Tibial nerve (tissue), 4 donors: Measurements from ENCODE around the gene CASP7. TPM values are rescaled to one million over a fixed set of nuclear protein-coding genes. Genes with fewer than 3 reads are reported as not detected.
"Not testable (repeated sequence)": the region's sequence is repeated elsewhere in the genome, so short reads cannot be mapped to it uniquely, and the experiment has no call there.

ENCODE experiments used
- DNase-seq, 2 donors: peaks; one replicate each; pipeline ENCODE4 v3.0.0-alpha.2; 2019; ENCODE audit warnings: low spot score in 2 of 2
- H3K27ac ChIP-seq, 4 donors: fragments of 200-600 bp; sonication (generic) in 3 of 4; one replicate each; pipeline ENCODE4 v1.5.1; 2017 to 2019; ENCODE audit warnings: mild to moderate bottlenecking in 1 of 4
- H3K27me3 ChIP-seq, 2 donors: fragments of 200-600 bp; sonication (generic) in 1 of 2; one replicate each; pipeline versions ENCODE4 v1.5.1 to v1.6.0; 2017 to 2019
- H3K36me3 ChIP-seq, 3 donors: fragments of 200-600 bp; sonication (generic); one replicate each; pipeline ENCODE4 v1.5.1; 2018 to 2019
- H3K4me1 ChIP-seq, 4 donors: fragments of 200-600 bp; sonication (generic) in 3 of 4; one replicate each; pipeline ENCODE4 v1.5.1; 2017 to 2019
- H3K4me3 ChIP-seq, 4 donors: fragments of 200-600 bp; sonication (generic) in 3 of 4; one replicate each; pipeline ENCODE4 v1.5.1; 2017 to 2019; ENCODE audit warnings: mild to moderate bottlenecking in 1 of 4, moderate library complexity in 1 of 4
- H3K9me3 ChIP-seq, 4 donors: fragments of 200-600 bp; sonication (generic) in 3 of 4; one replicate each; pipeline ENCODE4 v1.5.1; 2017 to 2019
- EP300 ChIP-seq, 2 donors: sonication (generic); formaldehyde crosslinking; IDR thresholded peaks; one replicate each; pipeline ENCODE4 v1.6.1; 2017; ENCODE audit warnings: antibody characterized with exemption in 2 of 2, mild to moderate bottlenecking in 1 of 2
- POLR2A ChIP-seq, 2 donors: fragments of 450-650 bp; IDR thresholded peaks; one replicate each; pipeline ENCODE4 v1.6.1; 2017; ENCODE audit warnings: antibody characterized with exemption in 2 of 2, mild to moderate bottlenecking in 2 of 2, moderate library complexity in 2 of 2
- WGBS, 2 donors: methylation state at CpG; one replicate each; pipeline ENCODE4 v1.1.5; 2018; 5-methylcytosine and 5-hydroxymethylcytosine counted together
- total RNA-seq, 4 donors: library from RNA; depleted of rRNA; stranded (reverse); fragments of >200 nt; gene quantifications; one replicate each; pipeline ENCODE4 v1.1.0, GENCODE V29; 2016
- TF ChIP-seq, protein P1 (sequence below), 5 experiments: fragments of 200-600 bp in 3 of 5; fragments of 450-650 bp in 2 of 5; sonication (generic) in 3 of 5; IDR thresholded peaks; one replicate each; pipeline ENCODE4 v1.5.1; 2016 to 2019; ENCODE audit warnings: antibody characterized with exemption in 5 of 5, mild to moderate bottlenecking in 3 of 5, moderate library complexity in 2 of 5

The CASP7 gene
- total RNA-seq, 4 donors from 2014 or later: 12.9 to 18.4 (median 16.8) TPM

DNA sequence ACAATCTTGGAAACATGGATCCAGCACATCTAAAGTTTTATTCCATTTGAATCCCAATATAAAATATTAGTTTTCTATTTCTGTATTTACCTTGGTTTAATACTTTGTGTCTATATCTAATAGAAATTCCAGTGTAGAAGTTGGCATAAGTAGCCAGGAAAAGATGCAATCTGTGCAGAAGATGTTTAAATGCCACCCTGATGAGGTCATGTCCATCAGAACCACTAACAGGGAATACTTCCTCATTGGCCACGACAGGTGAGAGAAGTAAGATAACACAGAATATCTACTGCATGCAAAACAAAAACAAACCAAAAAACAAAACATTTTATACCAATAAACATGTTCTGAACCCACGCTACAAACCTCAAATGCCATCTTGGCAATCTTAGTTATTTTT is 87.5 kb downstream of the CASP7 start:
- no peak overlapping the region for H3K4me3 ChIP-seq
- H3K4me1 ChIP-seq: no peaks in the 10 kb centered on the region
- peaks cover 0 to 6% of the 10 kb centered on the region in 2 donors for H3K27me3 ChIP-seq
- peaks cover 0 to 7% (median 0%) of the 10 kb centered on the region in 4 donors for H3K9me3 ChIP-seq
- no peak for DNase-seq
- TF ChIP-seq, protein P1, sequence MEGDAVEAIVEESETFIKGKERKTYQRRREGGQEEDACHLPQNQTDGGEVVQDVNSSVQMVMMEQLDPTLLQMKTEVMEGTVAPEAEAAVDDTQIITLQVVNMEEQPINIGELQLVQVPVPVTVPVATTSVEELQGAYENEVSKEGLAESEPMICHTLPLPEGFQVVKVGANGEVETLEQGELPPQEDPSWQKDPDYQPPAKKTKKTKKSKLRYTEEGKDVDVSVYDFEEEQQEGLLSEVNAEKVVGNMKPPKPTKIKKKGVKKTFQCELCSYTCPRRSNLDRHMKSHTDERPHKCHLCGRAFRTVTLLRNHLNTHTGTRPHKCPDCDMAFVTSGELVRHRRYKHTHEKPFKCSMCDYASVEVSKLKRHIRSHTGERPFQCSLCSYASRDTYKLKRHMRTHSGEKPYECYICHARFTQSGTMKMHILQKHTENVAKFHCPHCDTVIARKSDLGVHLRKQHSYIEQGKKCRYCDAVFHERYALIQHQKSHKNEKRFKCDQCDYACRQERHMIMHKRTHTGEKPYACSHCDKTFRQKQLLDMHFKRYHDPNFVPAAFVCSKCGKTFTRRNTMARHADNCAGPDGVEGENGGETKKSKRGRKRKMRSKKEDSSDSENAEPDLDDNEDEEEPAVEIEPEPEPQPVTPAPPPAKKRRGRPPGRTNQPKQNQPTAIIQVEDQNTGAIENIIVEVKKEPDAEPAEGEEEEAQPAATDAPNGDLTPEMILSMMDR (IDR thresholded peaks at IDR 0.05): no peak
- no peaks in the 10 kb centered on the region for H3K36me3 ChIP-seq
- 77 to 79% methylated on average over 2 of the region's 2 CpGs for WGBS, 2 donors
- no peak overlapping the region for H3K27ac ChIP-seq

DNA sequence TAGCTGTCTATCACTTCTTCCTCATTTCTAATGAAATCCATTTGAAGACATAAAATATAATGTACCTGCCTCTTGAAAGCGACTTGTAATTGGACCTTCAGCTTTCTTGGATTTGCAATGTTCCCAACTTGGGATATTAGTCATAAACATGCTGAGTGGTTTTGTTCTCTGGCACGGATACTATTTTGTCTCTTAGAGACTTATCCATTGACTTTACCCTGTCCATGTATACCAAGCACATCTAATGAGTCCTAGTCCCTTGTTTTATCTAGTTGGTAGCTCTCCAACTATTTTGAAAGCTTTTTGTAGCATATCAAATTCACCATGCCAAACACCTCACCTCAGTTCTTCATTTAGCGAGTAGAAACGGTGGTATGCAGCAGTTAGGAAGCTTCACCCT is 90.6 kb downstream of the CASP7 start:
- H3K36me3 ChIP-seq: no peaks in the 10 kb centered on the region
- WGBS, 2 donors: 85 to 89% methylated on average over 4 of the region's 4 CpGs
- no peak for DNase-seq
- H3K9me3 ChIP-seq: no peaks in the 10 kb centered on the region
- no peaks in the 10 kb centered on the region for H3K4me1 ChIP-seq
- TF ChIP-seq EP300 (IDR thresholded peaks at IDR 0.05) (no peak), POLR2A (IDR thresholded peaks at IDR 0.05) (no peak)
- TF ChIP-seq, protein P1 (IDR thresholded peaks at IDR 0.05): no peak
- peaks cover 0 to 6% of the 10 kb centered on the region in 2 donors for H3K27me3 ChIP-seq
- H3K27ac ChIP-seq: no peak overlapping the region
- no peak overlapping the region for H3K4me3 ChIP-seq

DNA sequence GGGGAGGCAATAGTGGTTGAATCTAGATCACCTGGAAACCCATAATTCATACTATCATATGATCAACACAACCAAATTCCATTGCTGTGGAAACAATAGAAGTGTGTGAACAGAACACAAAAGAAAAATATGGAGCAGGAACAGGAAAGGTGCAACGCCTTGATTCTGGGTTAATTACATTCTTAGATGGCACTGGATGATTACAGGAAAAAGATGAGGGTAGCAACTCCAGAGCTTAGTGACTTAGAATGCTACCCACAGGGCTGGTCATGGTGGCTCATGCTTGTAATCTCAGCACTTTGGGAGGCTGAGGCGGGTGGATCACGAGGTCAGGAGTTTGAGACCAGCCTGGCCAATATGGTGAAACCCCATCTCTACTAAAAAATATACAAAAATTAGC is 91.4 kb downstream of the CASP7 start:
- not testable (repeated sequence) for H3K4me3 ChIP-seq, DNase-seq, H3K27ac ChIP-seq, H3K4me1 ChIP-seq, H3K27me3 ChIP-seq, H3K9me3 ChIP-seq, H3K36me3 ChIP-seq
- WGBS, 2 donors: 93 to 98% methylated on average over 3 of the region's 3 CpGs

DNA sequence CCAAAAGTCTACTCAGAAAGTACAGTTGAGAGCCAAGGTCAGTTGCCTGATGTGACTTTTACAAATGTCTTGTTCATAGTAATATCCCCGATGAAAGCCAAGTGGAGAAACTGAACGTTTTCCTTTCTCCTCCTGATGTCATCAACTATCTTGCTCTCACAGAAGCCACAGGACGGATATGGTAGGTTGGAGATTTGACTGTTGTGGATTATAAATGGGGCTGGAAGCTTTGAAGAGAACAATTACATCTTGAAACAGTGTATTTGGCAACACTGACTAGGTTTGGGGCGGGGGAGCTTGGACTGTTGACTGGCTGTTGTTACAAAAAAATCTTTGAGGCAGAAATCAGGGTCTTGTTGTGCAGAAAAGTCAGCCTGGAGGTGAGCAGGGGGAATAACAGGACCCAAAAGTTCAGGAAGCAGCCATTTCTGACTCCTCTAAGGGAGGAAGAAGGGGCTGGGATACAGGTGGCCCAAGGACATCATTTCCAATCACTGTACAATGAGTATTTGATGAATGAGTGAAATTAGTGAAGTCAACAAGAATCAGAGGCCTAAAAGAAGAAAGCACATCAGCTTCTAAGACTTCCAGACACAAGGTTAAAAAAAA is 96.1 kb downstream of the CASP7 start:
- Histone ChIP-seq H3K4me3 (no peak overlapping the region), H3K36me3 (no peaks in the 10 kb centered on the region), H3K4me1 (no peaks in the 10 kb centered on the region), H3K9me3 (no peaks in the 10 kb centered on the region), H3K27ac (no peak overlapping the region), H3K27me3 (no peaks in the 10 kb centered on the region)
- TF ChIP-seq POLR2A (IDR thresholded peaks at IDR 0.05) (no peak), EP300 (IDR thresholded peaks at IDR 0.05) (no peak)
- TF ChIP-seq, protein P1 (IDR thresholded peaks at IDR 0.05): no peak
- 64 to 68% methylated on average over 4 of the region's 4 CpGs for WGBS, 2 donors
- DNase-seq: no peak

DNA sequence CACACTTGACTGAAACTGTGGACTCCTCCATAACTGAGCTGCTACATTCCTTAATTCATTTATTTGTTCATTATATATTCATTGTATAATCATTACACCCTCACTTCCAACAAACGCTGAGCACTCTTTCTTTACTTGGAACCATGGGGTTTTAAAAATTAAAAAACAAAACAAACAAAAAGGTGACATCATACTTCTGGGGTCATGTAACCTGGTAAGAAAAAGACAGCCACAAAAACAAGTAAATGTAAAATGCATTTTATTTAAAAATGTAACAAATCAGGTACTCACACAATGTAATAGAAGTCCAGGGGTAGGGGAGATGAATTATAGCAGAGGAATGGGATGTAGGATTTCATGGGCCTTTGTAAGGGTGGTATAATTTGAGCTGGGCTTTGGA is 96.8 kb downstream of the CASP7 start:
- Histone ChIP-seq H3K27ac (no peak overlapping the region), H3K27me3 (no peaks in the 10 kb centered on the region), H3K4me3 (no peak overlapping the region), H3K4me1 (no peaks in the 10 kb centered on the region), H3K9me3 (no peaks in the 10 kb centered on the region), H3K36me3 (no peaks in the 10 kb centered on the region)
- WGBS, 2 donors: 79 to 84% methylated on average over 1 of the region's 1 CpG
- no peak for DNase-seq
- TF ChIP-seq, protein P1 (IDR thresholded peaks at IDR 0.05): no peak
- TF ChIP-seq EP300 (IDR thresholded peaks at IDR 0.05): no peak
- no peak for TF ChIP-seq POLR2A (IDR thresholded peaks at IDR 0.05)

Other genes with a start within 250 kb of the CASP7 start
- not detected for gene HABP2, start 126.9 kb upstream of the CASP7 start, total RNA-seq
- gene NRAP, start 15.9 kb upstream of the CASP7 start, total RNA-seq: under 1 TPM in 1 of 4 donors, not detected in 3; under 0.01 TPM
- gene PLEKHS1, start 71.8 kb downstream of the CASP7 start, total RNA-seq: not detected
- 1 to 10 TPM; 3.6 to 4.9 (median 4.5) TPM for gene DCLRE1A, start 174.2 kb downstream of the CASP7 start, total RNA-seq
- 100 to 1,000 TPM in 1 of 4 donors, 10 to 100 TPM in 3; 42.9 to 100 (median 50.6) TPM for gene NHLRC2, start 174.7 kb downstream of the CASP7 start, total RNA-seq